ENCODE data around the gene ETFB.

Gene ETFB

DNA sequence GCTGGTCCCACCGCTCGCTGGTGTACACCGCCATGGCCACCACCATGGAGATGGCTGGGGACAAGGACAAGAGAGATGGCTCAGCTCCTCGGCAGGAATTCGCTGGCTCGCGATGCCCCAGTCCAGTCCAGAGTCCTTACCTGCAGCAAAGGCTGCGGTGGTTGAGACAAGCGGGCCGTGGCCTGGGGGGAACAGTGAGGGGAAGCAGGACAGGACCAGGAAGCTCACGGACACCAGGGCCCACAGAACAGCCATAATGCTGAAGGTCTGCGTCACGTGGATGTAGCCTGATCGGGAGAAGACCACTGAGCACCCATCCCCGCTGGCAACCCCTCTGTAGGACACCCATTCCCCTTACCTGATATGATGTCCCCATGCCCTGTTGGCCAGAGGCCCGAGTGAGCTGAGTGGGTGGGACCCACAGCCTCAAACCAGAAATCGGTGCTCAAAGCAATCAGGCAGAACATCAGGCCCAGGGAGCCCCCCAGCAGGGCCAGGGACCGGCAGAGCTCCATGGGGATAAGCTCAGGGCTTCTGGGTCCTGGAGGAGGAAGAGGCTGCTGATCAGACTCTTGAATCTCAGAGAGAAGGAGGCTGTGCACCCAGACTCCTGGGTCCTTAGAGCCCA is 5.9 kb upstream of the ETFB start:
- DNase-seq, result no peak

- DNase-seq, result no peak
These were observed 5.0 kb upstream of the ETFB start for GRCh38 chr19:51371186-51371690.

DNA sequence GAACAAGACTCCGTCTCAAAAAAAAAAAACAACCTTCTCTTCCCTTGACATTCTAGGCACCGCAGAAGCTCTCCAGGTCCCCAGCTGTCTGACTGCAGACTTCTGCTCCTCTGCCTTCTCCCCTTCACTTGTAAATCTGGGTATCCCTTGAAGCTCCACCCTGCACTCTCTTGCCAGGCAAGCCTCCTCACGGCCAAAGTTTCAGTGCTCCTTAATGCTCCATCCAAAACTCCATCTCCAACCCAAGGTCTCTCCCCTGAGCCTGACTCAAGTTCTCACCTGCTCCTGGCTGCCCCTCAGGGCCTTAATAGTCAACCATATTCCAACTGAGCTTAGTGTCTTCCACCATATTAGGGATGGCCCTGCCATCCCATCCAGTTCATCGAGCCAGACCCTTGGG is 4.0 kb upstream of the ETFB start:
- DNase-seq, result no peak

- DNase-seq, result peak; percentile 49
These were observed 2.4 kb upstream of the ETFB start, which contains the start of gene CLDND2 for GRCh38 chr19:51368366-51369282. Gene CLDND2 (minus strand): TSS chr19:51369003. CDS start chr19:51368577, 426 bp downstream.

DNA sequence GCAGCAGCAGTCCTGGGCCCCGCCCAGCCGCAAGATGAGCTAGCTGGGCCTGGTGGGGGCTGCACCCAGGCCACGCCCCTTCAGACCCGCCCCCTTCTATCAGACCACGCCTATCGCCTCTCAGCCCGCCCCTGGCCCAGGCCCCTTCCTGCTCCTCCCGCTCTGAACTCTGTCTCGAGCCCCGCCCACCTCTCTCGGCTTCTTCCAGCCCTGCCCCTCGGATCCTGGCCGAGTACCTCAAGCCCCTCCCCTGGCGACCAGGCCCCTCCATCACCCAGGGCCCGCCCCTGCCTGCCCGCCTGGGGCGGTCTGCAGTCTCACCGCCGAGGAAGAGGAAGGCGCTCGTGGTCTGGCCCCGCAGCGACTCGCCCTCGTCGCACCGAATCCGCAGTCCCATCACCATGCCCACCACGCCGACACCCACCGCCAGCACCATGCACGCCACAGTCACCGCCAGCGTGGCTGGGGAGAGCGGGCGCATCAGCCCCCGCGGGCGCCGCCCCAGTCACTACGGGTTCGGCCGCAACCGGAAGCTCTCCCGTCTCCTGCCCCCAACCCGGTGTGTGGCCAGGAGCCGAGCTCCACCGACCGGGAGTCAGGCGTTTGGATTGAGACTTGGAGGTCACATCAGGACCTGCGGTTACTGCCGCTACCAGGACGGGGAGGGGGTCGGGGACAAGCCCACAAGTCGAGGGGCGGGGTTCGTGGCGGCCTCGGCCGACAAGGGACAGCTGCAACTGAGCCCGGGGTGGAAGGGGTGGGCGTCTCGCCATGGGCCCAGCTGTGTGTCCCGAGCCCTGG is 1.6 kb upstream of the ETFB start:
- peak; percentile 100 for DNase-seq

DNA sequence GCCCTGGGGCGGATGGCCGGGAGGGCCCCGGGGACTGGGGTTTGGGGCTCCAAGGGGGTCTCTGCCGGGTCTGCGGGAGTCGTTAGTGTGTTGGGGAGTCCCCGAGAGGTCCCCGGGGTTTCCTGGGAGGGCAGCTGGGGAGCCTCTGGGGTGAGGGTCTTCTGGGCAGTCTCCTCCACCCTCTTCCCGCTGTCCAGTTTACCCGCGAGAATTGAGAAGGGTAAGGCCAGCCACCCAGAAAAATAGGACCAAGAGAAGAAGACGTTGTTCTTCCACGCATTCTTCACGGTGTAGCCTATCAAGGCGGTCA is 1.0 kb upstream of the ETFB start:
- DNase-seq, result no peak

DNA sequence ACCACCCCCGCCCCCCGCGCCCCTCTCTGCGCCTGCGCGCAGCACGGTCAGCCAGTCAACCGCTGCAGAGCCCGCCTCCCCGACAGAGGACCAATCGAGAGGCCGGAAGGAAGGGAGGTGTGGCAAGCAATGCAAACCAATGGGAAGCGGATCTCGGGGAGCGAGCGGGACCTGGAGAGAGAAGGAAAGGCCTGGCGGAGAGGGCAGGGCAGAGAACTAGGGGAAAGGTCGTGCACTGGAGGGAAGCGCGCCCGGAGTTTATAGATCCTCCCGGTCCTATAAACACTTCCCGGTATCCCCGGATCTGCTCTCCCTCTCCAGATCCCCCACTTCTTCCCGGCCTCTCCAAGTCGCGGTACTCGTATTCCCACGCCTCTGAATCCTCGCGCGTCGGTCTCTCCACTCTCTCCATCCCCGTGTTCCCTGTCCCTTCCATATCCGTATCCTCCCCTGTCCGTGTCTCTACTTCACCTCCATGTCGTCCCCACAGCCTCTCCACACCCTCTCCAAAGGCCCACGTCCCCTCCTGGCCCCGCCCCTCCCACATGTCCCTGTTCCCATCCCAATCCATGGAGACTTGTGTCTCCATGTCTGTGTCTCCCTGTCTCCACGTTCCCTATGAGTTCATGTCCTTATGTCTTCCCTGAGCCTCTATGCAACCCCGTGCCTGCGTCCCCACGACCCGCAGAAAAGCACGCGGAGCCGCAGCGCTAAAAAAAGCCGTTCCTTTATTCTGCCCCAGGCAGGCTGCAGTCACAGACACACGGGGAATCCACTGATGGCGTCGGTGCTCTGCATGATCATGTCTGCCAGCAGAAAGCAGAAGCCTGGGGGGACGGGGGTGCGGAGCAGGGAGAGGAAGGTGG is 434 bp upstream of the ETFB start:
- DNase-seq, result peak; percentile 97

- peak; percentile 31 for DNase-seq
These were observed 800 bp downstream of the ETFB start for GRCh38 chr19:51365211-51365964.

GRCh38 chr19:51364200-51365106 is 1.7 kb downstream of the ETFB start:
- DNase-seq, result no peak

DNA sequence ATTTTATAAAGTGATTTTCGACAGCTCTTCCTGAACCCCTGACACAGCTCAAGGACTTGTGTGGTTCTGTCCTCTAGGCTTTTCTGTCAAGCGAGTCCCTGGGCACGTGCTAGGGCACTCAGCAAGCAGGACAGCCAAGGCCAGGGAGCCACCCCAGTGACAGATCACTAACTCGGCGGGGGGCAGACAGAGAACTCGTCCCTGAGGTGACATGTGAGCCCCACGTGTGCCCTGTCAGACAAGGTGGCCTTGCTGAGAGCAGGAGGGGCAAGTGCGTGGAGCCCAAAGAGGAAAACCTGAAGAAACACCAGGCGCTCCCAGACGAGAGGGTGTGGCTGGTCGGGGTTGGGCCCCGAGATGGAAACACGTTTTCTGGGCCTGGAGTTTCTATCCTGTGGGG is 4.9 kb downstream of the ETFB start:
- no peak for DNase-seq

DNA sequence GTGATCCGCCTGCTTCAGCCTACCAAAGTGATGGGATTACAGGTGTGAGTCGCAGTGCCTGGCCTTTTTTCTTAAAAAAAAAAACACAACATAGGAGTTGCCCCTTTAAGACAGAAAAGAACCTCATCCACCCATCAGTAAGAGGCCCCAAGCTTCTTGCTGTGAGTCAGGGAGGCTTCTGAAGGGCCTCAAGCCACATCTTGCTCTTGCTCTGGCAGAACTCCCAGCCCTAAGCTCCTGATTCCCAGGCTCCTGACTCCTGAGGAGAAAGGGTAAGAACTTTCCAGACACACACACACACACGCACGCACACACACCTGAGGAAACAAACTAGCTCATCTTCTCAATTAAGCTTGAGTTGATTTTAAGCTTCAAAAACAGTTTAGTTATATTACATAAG is 6.9 kb downstream of the ETFB start:
- no peak for DNase-seq

- no peak for DNase-seq
These were observed 8.2 kb downstream of the ETFB start for GRCh38 chr19:51357952-51358351.

- no peak for DNase-seq
These were observed 9.9 kb downstream of the ETFB start for GRCh38 chr19:51356159-51356801.

GRCh38 chr19:51354742-51355148 is 11.4 kb downstream of the ETFB start:
- DNase-seq, result peak; percentile 38

- no peak for DNase-seq
These were observed 12.0 kb downstream of the ETFB start for GRCh38 chr19:51354103-51354741.

- no peak for DNase-seq
These were observed 13.3 kb downstream of the ETFB start for GRCh38 chr19:51352783-51353360.

DNA sequence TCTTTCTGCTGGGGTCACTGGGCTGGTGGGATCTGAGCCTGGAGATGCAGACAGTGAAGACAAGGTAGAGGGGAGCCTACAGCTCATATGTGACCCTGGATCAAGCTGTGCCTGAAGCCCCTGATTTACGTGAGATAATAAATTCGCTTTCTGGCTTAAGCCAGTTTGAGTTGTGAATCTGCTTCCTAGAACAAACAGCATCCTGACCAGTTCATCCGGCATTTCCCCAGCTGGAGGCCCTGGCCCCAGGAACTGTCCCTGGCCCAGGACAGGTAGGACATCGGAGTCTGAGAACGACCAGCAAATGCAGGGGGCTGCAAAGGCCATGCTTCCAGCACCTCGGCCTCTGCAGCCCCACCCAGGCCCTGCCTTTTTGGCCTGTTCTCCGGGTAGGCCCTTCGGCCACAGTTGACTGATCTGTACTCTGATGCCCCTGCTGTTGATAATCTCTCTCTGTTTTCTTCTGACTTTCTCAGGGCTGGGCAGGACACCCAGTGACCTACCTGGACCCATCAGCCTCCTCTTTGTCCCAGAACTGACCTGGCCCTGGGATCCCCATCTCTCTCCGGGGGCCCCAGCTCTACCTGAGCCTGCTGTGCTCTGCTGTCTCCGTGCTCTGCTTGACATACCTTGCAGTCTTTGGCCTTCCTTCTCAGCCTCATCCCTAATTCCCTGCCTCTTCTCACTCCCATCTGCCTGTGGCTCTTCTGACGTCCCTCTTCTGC is 14.8 kb downstream of the ETFB start:
- DNase-seq, result no peak

GRCh38 chr19:51347209-51347928 is 18.8 kb downstream of the ETFB start:
- no peak for DNase-seq
